Measurements from ENCODE around the gene FADS2. TPM values are rescaled to one million over a fixed set of nuclear protein-coding genes. Genes with fewer than 3 reads are reported as not detected.

Gene FADS2
- total RNA-seq, 4 donors from 2014 or later: 13.5 to 117 (median 84.9) TPM

DNA sequence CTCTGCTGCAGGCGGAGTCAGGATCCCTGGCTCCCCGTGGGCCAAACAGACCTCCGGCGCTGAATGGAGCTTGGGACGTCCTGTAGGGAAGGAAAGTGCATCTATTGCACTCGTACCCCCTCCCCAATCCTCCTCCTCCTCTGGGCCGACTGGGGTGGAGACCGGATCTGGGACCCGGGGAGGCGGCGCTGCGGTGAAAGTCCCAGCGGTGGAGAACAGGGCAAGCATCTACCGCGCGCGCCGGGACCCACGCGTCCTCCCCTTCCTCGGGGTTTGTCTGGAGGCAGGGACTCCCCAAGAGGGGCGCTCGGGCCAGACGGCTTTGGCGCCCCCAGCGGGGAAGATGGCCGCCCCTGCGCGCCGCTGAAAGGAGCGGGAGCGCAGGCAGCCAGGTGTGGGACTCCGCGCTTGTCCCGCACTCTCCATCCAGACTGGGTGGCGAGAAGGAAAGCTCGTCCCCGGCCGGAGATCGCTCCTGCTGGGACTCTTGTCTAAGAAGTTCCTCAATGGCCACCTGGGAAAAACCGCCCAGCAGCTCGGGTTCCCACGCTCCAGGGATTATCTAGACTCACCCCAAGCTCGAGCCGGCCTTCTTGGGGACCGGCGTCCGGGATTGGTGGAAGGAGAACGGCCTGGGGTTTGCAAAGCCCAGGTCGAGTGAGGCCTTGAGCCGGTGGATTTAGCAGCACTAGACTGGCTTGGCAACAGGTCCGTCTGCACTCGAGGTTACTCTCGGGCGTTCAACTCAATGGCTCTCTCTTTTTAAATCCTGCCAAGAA, 718 bp downstream of the FADS2 start:
- H3K9me3 ChIP-seq: no peaks in the 10 kb centered on the region
- peak overlapping the region; percentile 52 to 67 for H3K4me3 ChIP-seq
- intact Hi-C loops (cut with DNase I; ENCODE audit: low total_unique reads): no loop called here
- peak overlapping the region; percentile 83 to 87 for H3K27ac ChIP-seq
- H3K4me1 ChIP-seq: peaks cover 11 to 16% of the 10 kb centered on the region in 2 donors
- H3K27me3 ChIP-seq: no peaks in the 10 kb centered on the region
- no peaks in the 10 kb centered on the region for H3K36me3 ChIP-seq
- peak; percentile 57 to 64 for DNase-seq
- TF ChIP-seq CTCF (IDR thresholded peaks at IDR 0.05) (peak; percentile 30 to 63 (median 37)), POLR2A (IDR thresholded peaks at IDR 0.05) (no peak)

DNA sequence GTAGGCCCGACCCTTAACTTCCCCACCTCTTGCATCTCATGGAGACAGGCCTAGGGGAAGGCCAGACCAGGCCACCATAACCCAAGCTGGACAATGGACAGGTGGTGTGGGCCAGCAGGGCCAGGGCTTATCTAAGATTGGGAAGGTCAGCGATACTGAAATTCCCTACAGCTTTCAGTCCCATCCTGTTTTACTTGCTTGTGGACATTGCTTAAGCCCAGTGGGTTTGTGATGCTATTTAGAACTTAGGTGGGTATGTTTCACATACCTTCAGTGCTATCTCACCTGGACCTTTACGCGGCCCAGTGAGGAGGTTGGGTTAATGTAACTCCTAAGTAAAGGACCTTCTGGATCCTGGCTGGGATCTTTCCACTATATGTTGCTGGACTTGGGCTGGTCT, 1.7 kb downstream of the FADS2 start:
- H3K27ac ChIP-seq: peak overlapping the region; percentile 83 to 87
- intact Hi-C loops (cut with DNase I; ENCODE audit: low total_unique reads): no loop called here
- no peaks in the 10 kb centered on the region for H3K27me3 ChIP-seq
- no peak for TF ChIP-seq CTCF (IDR thresholded peaks at IDR 0.05)
- TF ChIP-seq POLR2A (IDR thresholded peaks at IDR 0.05): no peak
- H3K36me3 ChIP-seq: no peaks in the 10 kb centered on the region
- no peak for DNase-seq
- H3K9me3 ChIP-seq: no peaks in the 10 kb centered on the region
- peak overlapping the region in 1 of 2 donors; percentile 67 for H3K4me3 ChIP-seq
- H3K4me1 ChIP-seq: peaks cover 11 to 22% of the 10 kb centered on the region in 2 donors

DNA sequence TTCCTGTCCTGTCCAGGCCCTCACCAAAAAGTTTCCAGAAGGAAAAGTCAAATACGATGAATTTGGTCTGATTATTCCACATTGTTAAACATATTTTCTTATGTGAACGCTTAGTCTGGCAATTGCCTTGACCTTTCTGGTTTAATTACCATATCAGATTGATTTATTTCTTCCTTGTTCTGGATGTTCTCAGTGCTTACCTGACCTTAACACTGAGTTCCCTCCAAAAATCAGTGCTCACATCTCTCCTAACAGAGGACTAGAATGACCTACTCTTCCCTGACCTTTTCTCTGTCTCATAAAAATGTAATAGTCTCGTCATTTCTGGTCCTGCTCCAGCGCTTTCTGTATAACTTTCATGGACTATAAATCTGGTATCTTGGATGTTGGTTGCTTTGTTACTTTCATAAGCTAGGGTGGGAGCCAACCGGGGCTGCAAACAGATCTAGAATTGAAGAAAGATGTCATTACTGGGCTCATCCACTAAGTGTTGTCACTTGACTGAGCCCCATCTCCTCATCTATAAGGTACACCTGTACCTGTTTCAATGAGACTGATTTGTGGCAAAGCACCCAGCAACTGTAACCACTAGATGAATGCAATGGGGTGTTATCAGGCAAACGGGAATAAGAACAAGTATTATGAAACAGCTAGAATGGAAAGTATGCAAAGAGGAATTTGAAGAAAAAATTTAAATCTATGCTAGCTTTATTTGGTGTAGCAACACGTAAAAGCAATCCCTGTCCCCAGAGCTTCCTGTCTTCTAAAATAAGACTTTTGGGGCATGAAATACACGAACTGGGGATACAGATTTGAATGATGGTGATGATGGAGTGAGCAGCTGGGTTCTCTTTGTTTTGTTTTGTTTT, 2.4 kb downstream of the FADS2 start:
- peak; percentile 66 to 86 for DNase-seq
- Histone ChIP-seq H3K4me3 (no peak overlapping the region), H3K27ac (peak overlapping the region; percentile 83 to 87), H3K36me3 (no peaks in the 10 kb centered on the region), H3K4me1 (peaks cover 11 to 22% of the 10 kb centered on the region in 2 donors), H3K27me3 (no peaks in the 10 kb centered on the region), H3K9me3 (no peaks in the 10 kb centered on the region)
- TF ChIP-seq CTCF (IDR thresholded peaks at IDR 0.05) (no peak), POLR2A (IDR thresholded peaks at IDR 0.05) (no peak)
- intact Hi-C loops (cut with DNase I; ENCODE audit: low total_unique reads): no loop called here

- intact Hi-C loops (cut with DNase I; ENCODE audit: low total_unique reads): no loop called here
- Histone ChIP-seq H3K9me3 (no peaks in the 10 kb centered on the region), H3K4me1 (peaks cover 11 to 22% of the 10 kb centered on the region in 2 donors), H3K27ac (peak overlapping the region; percentile 83 to 87), H3K4me3 (no peak overlapping the region), H3K36me3 (no peaks in the 10 kb centered on the region), H3K27me3 (no peaks in the 10 kb centered on the region)
- no peak for DNase-seq
- TF ChIP-seq POLR2A (IDR thresholded peaks at IDR 0.05) (no peak), CTCF (IDR thresholded peaks at IDR 0.05) (no peak)
Observed at GRCh38 chr11:61832207-61832606, 4.1 kb downstream of the FADS2 start.

DNA sequence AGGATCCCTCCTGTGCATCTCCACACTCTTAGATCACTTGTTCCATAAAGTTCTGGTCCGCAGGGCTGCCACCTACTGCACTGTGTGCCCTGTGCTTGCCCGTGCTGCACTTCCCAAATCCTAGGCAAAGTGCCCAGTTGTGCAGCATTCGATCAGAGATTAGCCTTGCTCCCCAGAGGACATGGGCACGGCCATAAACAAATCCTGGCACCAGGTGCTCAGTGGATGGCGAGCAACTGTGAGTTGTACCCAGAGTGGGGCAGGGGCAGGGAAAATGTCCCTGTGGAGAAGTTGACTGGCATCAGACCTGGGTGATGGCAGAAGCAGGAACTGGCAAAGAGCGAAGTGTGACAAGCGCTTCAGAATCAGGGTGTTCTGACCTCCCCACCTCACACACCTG, 4.7 kb downstream of the FADS2 start:
- H3K4me3 ChIP-seq: no peak overlapping the region
- peaks cover 11 to 22% of the 10 kb centered on the region in 2 donors for H3K4me1 ChIP-seq
- intact Hi-C loops (cut with DNase I; ENCODE audit: low total_unique reads): no loop called here
- no peak for TF ChIP-seq POLR2A (IDR thresholded peaks at IDR 0.05)
- no peaks in the 10 kb centered on the region for H3K36me3 ChIP-seq
- H3K27me3 ChIP-seq: no peaks in the 10 kb centered on the region
- no peaks in the 10 kb centered on the region for H3K9me3 ChIP-seq
- peak overlapping the region; percentile 83 to 87 for H3K27ac ChIP-seq
- no peak for DNase-seq
